Gastroesophageal sphincter (tissue), 3 donors: ENCODE measurements around the gene PIP5K1C.

Source experiments
- CTCF ChIP-seq, 4 experiments: fragments of 200-600 bp in 2 of 4; fragments of 450-650 bp in 2 of 4; sonication (generic) in 1 of 4; IDR thresholded peaks; one replicate each; pipeline ENCODE4 v1.5.1; 2017 to 2019; ENCODE audit warnings: antibody characterized with exemption in 4 of 4, mild to moderate bottlenecking in 2 of 4, moderate library complexity in 2 of 4
- EP300 ChIP-seq: sonication (generic); formaldehyde crosslinking; IDR thresholded peaks from one replicate; pipeline ENCODE4 v1.6.1; 2017; ENCODE audit warnings: antibody characterized with exemption, mild to moderate bottlenecking
- POLR2A ChIP-seq, 2 donors: fragments of 450-650 bp; IDR thresholded peaks; one replicate each; pipeline ENCODE4 v1.6.1; 2017; ENCODE audit warnings: antibody characterized with exemption in 2 of 2, mild to moderate bottlenecking in 2 of 2, moderate library complexity in 1 of 2
- POLR2AphosphoS5 ChIP-seq: sonication (generic); formaldehyde crosslinking; IDR thresholded peaks from one replicate; pipeline ENCODE4 v1.6.1; 2017; ENCODE audit warnings: antibody characterized with exemption

- TF ChIP-seq CTCF (IDR thresholded peaks at IDR 0.05): no peak
- no peak for TF ChIP-seq EP300
- no peak for TF ChIP-seq POLR2A (IDR thresholded peaks at IDR 0.05)
- TF ChIP-seq POLR2AphosphoS5: no peak
These were observed 91.4 kb downstream of the PIP5K1C start for GRCh38 chr19:3608750-3609322.
